WTC11 (cell line): Measurements from ENCODE around the gene NIPAL4. TPM values are rescaled to one million over a fixed set of nuclear protein-coding genes. Genes with fewer than 3 reads are reported as not detected.

ENCODE experiments used
- ATAC-seq: fragments of 200-7000 bp; cut with Tn5 transposase; 2 replicates; pipeline ENCODE4 v1.10.0; 2021; ENCODE audit warnings: mild to moderate bottlenecking, moderate library complexity
- CTCF ChIA-PET: fragments of 300-600 bp; sonication (Branson Sonifier 250); formaldehyde crosslinking; loops from one replicate; lab custom pipeline; 2021; ENCODE audit warnings: antibody characterized with exemption; lab: Charles Lee
- POLR2A ChIA-PET: fragments of 350-600 bp; sonication (Branson Sonifier 250); formaldehyde crosslinking; loops from one replicate; lab custom pipeline; 2021; ENCODE audit warnings: antibody characterized with exemption; lab: Charles Lee
- DNase-seq: peaks from one replicate; pipeline ENCODE4 v3.0.0; 2021; ENCODE audit warnings: low spot score
- H3K27ac Mint-ChIP-seq: 2 replicates; pipeline ENCODE4 v1.8.0; 2021; ENCODE audit warnings: mixed read lengths
- H3K27me3 Mint-ChIP-seq: 2 replicates; pipeline ENCODE4 v1.8.0; 2021; ENCODE audit warnings: low read depth, mild to moderate bottlenecking, moderate library complexity, mixed read lengths
- H3K36me3 Mint-ChIP-seq: 2 replicates; pipeline ENCODE4 v1.8.0; 2021; ENCODE audit warnings: mixed read lengths
- H3K4me1 Mint-ChIP-seq: 2 replicates; pipeline ENCODE4 v1.8.0; 2022; ENCODE audit warnings: mixed read lengths
- H3K4me3 Mint-ChIP-seq: 2 replicates; pipeline ENCODE4 v1.8.0; 2021; ENCODE audit warnings: mild to moderate bottlenecking, moderate library complexity, mixed read lengths
- H3K9me3 Mint-ChIP-seq: 2 replicates; pipeline ENCODE4 v1.8.0; 2021; ENCODE audit warnings: mixed read lengths
- ATF3 ChIP-seq: sonication (generic); formaldehyde crosslinking; conservative IDR thresholded peaks from 2 replicates; pipeline ENCODE4 v1.8.1; 2022; ENCODE audit warnings: mild to moderate bottlenecking, missing genetic modification reagents
- ATF6 ChIP-seq: sonication (generic); formaldehyde crosslinking; IDR thresholded peaks from 2 replicates; pipeline ENCODE4 v1.8.1; 2023; ENCODE audit warnings: mild to moderate bottlenecking, missing genetic modification reagents
- CREB1 ChIP-seq: sonication (generic); formaldehyde crosslinking; IDR thresholded peaks from 2 replicates; pipeline ENCODE4 v1.8.0; 2023; ENCODE audit warnings: mild to moderate bottlenecking, missing genetic modification reagents
- FOXJ3 ChIP-seq: sonication (generic); formaldehyde crosslinking; IDR thresholded peaks from 2 replicates; pipeline ENCODE4 v1.9.0; 2021; ENCODE audit warnings: missing genetic modification reagents, mild to moderate bottlenecking, borderline replicate concordance
- FOXK1 ChIP-seq: sonication (generic); formaldehyde crosslinking; IDR thresholded peaks from 2 replicates; pipeline ENCODE4 v1.8.0; 2022; ENCODE audit warnings: mild to moderate bottlenecking, moderate library complexity, missing genetic modification reagents
- GRHL2 ChIP-seq: fragments of 250-450 bp; sonication (Bioruptor Pico); IDR thresholded peaks from 2 replicates; pipeline ENCODE4 v1.8.0; 2022; ENCODE audit warnings: mild to moderate bottlenecking, moderate library complexity; ENCODE audit not compliant: insufficient replicate concordance, severe bottlenecking
- HMGA2 ChIP-seq: fragments of 250-450 bp; sonication (Bioruptor Pico); IDR thresholded peaks from 2 replicates; pipeline ENCODE4 v1.4.0; 2021; ENCODE audit warnings: mild to moderate bottlenecking, moderate library complexity
- MYBL2 ChIP-seq: sonication (generic); formaldehyde crosslinking; IDR thresholded peaks from 2 replicates; pipeline ENCODE4 v1.8.1; 2023; ENCODE audit warnings: mild to moderate bottlenecking, moderate library complexity, missing genetic modification reagents
- NFATC4 ChIP-seq: fragments of 250-450 bp; sonication (Bioruptor Pico); IDR thresholded peaks from 2 replicates; pipeline ENCODE4 v1.9.0; 2021; ENCODE audit warnings: mild to moderate bottlenecking
- NR1H2 ChIP-seq: sonication (generic); formaldehyde crosslinking; IDR thresholded peaks from 2 replicates; pipeline ENCODE4 v1.9.0; 2021; ENCODE audit warnings: mild to moderate bottlenecking, moderate library complexity, missing genetic modification reagents
- NR2C2 ChIP-seq: sonication (generic); formaldehyde crosslinking; IDR thresholded peaks from 2 replicates; pipeline ENCODE4 v1.8.0; 2022; ENCODE audit warnings: mild to moderate bottlenecking, missing genetic modification reagents
- PREB ChIP-seq: sonication (generic); formaldehyde crosslinking; IDR thresholded peaks from 2 replicates; pipeline ENCODE4 v1.8.1; 2022; ENCODE audit warnings: mild to moderate bottlenecking, missing genetic modification reagents, moderate library complexity, borderline replicate concordance
- RORB ChIP-seq: fragments of 250-450 bp; sonication (Bioruptor Pico); IDR thresholded peaks from 2 replicates; pipeline ENCODE4 v1.9.0; 2021; ENCODE audit warnings: mild to moderate bottlenecking
- SP1 ChIP-seq: sonication (generic); formaldehyde crosslinking; conservative IDR thresholded peaks from 2 replicates; pipeline ENCODE4 v1.8.1; 2022; ENCODE audit warnings: missing genetic modification reagents
- TEAD1 ChIP-seq: sonication (generic); formaldehyde crosslinking; IDR thresholded peaks from 2 replicates; pipeline ENCODE4 v1.8.0; 2022; ENCODE audit warnings: mild to moderate bottlenecking, missing genetic modification reagents
- TEAD4 ChIP-seq: sonication (generic); formaldehyde crosslinking; IDR thresholded peaks from 2 replicates; pipeline ENCODE4 v1.8.0; 2022; ENCODE audit warnings: mild to moderate bottlenecking, missing genetic modification reagents
- USF2 ChIP-seq: sonication (generic); formaldehyde crosslinking; IDR thresholded peaks from 2 replicates; pipeline ENCODE4 v1.8.1; 2023; ENCODE audit warnings: mild to moderate bottlenecking, missing genetic modification reagents, moderate library complexity
- ZNF138 ChIP-seq: sonication (generic); formaldehyde crosslinking; conservative IDR thresholded peaks from 2 replicates; pipeline ENCODE4 v1.8.1; 2022; ENCODE audit warnings: mild to moderate bottlenecking, moderate library complexity, missing genetic modification reagents
- ZNF532 ChIP-seq: fragments of 250-450 bp; sonication (Bioruptor Pico); IDR thresholded peaks from 2 replicates; pipeline ENCODE4 v1.9.0; 2021; ENCODE audit warnings: mild to moderate bottlenecking, borderline replicate concordance
- ZSCAN18 ChIP-seq: fragments of 250-450 bp; sonication (Bioruptor Pico); IDR thresholded peaks from 2 replicates; pipeline ENCODE4 v2.1.2; 2022; ENCODE audit warnings: mild to moderate bottlenecking, moderate library complexity
- total RNA-seq: library from RNA; stranded (reverse); gene quantifications from 3 replicates; pipeline ENCODE4 v1.2.3, GENCODE V29; 2021
- TF ChIP-seq, protein P1 (sequence below): fragments of 250-450 bp; sonication (Bioruptor Pico); IDR thresholded peaks from 2 replicates; pipeline ENCODE4 v1.9.0; 2021; ENCODE audit warnings: moderate library complexity, mild to moderate bottlenecking, inconsistent platforms, borderline replicate concordance
- TF ChIP-seq, protein P2 (sequence below): sonication (generic); formaldehyde crosslinking; IDR thresholded peaks from 2 replicates; pipeline ENCODE4 v1.8.0; 2022; ENCODE audit warnings: mild to moderate bottlenecking, missing genetic modification reagents
- TF ChIP-seq, protein P3 (sequence below): fragments of 250-450 bp; sonication (Bioruptor Pico); IDR thresholded peaks from 2 replicates; pipeline ENCODE4 v1.9.0; 2021; ENCODE audit warnings: mild to moderate bottlenecking

NIPAL4 gene
- total RNA-seq, 1 experiment from 2014 or later, result not detected

DNA sequence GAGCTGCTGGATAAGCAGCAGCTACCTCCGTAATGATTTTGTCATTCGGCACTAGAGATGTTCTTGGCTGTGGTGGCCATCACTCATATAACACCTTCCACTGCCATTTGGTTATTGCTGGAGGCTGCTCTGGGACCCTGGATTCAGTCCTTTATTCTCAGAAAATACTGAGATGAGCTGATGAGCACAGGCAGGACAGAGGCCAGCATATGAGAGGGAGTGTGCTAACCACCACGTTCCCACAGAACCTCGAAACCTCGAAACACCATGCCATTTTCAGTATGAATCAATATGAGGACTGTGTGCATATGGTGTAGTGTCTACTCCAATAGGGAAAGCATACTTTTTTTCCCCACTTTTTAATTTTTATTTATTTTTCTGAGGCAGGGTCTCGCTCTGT is 59.0 kb downstream of the NIPAL4 start:
- Mint-ChIP-seq H3K4me1 (no peaks in the 10 kb centered on the region), H3K9me3 (no peaks in the 10 kb centered on the region), H3K4me3 (no peak overlapping the region), H3K27me3 (no peaks in the 10 kb centered on the region), H3K36me3 (no peaks in the 10 kb centered on the region), H3K27ac (no peak overlapping the region)
- DNase-seq (no peak), ATAC-seq (no peak)
- ChIA-PET POLR2A (no interaction called here), CTCF (interaction anchor here (0.9 to 1.1 kb wide), 2 partner anchors 43 to 165 kb away, joined by 3 read pairs; no protein-coding TSS in a partner anchor)
- TF ChIP-seq ZNF532 (CRISPR knock-in tag), result no peak
- TF ChIP-seq ZNF138 (CRISPR knock-in tag), result no peak
- no peak for TF ChIP-seq NR1H2
- no peak for TF ChIP-seq ATF3 (CRISPR knock-in tag)
- no peak for TF ChIP-seq PREB (CRISPR knock-in tag)
- no peak for TF ChIP-seq FOXJ3 (CRISPR knock-in tag)
- TF ChIP-seq NR2C2 (CRISPR knock-in tag), result no peak
- no peak for TF ChIP-seq NFATC4 (CRISPR knock-in tag)
- TF ChIP-seq ZSCAN18, result no peak

DNA sequence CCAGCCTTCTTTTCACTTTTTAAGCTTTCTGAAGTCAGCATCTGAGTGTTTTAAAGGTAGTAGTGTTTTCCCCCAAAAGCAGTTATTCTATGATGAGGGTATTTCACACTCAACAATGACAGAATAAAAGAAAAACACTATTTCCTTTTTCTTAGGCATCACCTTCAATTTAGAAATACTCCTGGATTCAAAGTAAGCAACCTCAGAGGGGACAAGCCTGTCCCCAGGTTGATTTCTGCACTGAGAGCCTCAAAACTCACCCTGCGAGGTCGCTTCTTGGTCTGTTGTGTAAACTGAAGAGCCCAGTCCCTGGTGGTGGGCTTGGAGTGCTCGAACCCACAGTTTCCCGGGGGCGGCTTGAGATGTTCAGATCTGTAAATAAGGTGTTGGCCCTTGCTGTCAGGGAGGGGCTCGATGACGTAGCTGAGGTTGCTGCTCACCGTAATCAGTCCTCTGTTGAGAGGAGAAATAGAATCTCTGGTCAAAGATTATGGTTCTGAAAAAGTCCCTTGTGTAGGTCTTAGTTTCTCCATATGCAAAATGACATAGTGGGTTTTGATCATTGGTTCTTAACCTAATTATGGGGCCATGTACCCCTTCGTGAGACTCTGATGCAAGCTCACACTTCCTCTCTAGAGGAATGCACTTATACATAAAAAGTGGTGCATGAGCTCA is 59.7 kb downstream of the NIPAL4 start:
- no peak overlapping the region for H3K27ac Mint-ChIP-seq
- DNase-seq, result no peak
- H3K4me3 Mint-ChIP-seq, result no peak overlapping the region
- H3K36me3 Mint-ChIP-seq, result no peaks in the 10 kb centered on the region
- POLR2A ChIA-PET, result no interaction called here
- H3K9me3 Mint-ChIP-seq, result no peaks in the 10 kb centered on the region
- no peaks in the 10 kb centered on the region for H3K27me3 Mint-ChIP-seq
- CTCF ChIA-PET, result interaction anchor here (1.4 kb wide), 1 partner anchor 191 kb away, joined by 3 read pairs; no protein-coding TSS in a partner anchor
- no peak for ATAC-seq
- H3K4me1 Mint-ChIP-seq, result no peaks in the 10 kb centered on the region
- no peak for TF ChIP-seq ATF3 (CRISPR knock-in tag)
- TF ChIP-seq, protein P1, sequence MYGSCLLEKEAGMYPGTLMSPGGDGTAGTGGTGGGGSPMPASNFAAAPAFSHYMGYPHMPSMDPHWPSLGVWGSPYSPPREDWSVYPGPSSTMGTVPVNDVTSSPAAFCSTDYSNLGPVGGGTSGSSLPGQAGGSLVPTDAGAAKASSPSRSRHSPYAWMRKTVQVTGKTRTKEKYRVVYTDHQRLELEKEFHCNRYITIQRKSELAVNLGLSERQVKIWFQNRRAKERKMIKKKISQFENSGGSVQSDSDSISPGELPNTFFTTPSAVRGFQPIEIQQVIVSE (CRISPR knock-in tag), result no peak
- TF ChIP-seq TEAD4, result no peak
- TF ChIP-seq HMGA2, result no peak
- TF ChIP-seq SP1 (CRISPR knock-in tag), result no peak
- no peak for TF ChIP-seq GRHL2 (CRISPR knock-in tag)
- TF ChIP-seq, protein P2, sequence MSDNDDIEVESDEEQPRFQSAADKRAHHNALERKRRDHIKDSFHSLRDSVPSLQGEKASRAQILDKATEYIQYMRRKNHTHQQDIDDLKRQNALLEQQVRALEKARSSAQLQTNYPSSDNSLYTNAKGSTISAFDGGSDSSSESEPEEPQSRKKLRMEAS (CRISPR knock-in tag), result no peak
- TF ChIP-seq, protein P3, sequence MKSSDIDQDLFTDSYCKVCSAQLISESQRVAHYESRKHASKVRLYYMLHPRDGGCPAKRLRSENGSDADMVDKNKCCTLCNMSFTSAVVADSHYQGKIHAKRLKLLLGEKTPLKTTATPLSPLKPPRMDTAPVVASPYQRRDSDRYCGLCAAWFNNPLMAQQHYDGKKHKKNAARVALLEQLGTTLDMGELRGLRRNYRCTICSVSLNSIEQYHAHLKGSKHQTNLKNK, result no peak
- TF ChIP-seq MYBL2 (CRISPR knock-in tag), result no peak
- no peak for TF ChIP-seq RORB
- no peak for TF ChIP-seq CREB1 (CRISPR knock-in tag)
- no peak for TF ChIP-seq FOXK1
- TF ChIP-seq USF2 (CRISPR knock-in tag), result no peak
- TF ChIP-seq TEAD1 (CRISPR knock-in tag), result no peak
- TF ChIP-seq NR2C2 (CRISPR knock-in tag), result no peak
- TF ChIP-seq ATF6, result no peak
